Lower leg skin (tissue), 4 donors: ENCODE measurements around the gene ABCA1. TPM values are rescaled to one million over a fixed set of nuclear protein-coding genes. Genes with fewer than 3 reads are reported as not detected.

Experiments used
- DNase-seq, 2 donors: peaks; one replicate each; pipeline ENCODE4 v3.0.0-alpha.2; 2019; ENCODE audit warnings: low spot score in 2 of 2
- H3K4me3 ChIP-seq: fragments of 200-600 bp; sonication (generic); 2 replicates; pipeline ENCODE4 v1.5.1; 2017; ENCODE audit warnings: mild to moderate bottlenecking, low read depth; ENCODE audit not compliant: poor library complexity, severe bottlenecking
- POLR2A ChIP-seq, 2 donors: fragments of 450-650 bp; IDR thresholded peaks; one replicate each; pipeline ENCODE4 v1.6.1; 2016 to 2017; ENCODE audit warnings: antibody characterized with exemption in 2 of 2, mild to moderate bottlenecking in 1 of 2, moderate library complexity in 1 of 2
- WGBS, 2 donors: methylation state at CpG; one replicate each; pipeline ENCODE4 v1.1.5; 2018; 5-methylcytosine and 5-hydroxymethylcytosine counted together
- intact Hi-C: fragments of 100-400 bp; cut with DNase I; formaldehyde crosslinking; loops from one replicate; pipeline ENCODE4 v1.15.0; 2023; ENCODE audit warnings: low total_unique reads
- total RNA-seq, 4 donors: library from RNA; depleted of rRNA; stranded (reverse); fragments of >200 nt; gene quantifications; one replicate each; pipeline ENCODE4 v1.1.0, GENCODE V29; 2016
- TF ChIP-seq, protein P1 (sequence below), 3 donors: fragments of 450-650 bp; IDR thresholded peaks; one replicate each; pipeline ENCODE4 v1.5.1; 2016; ENCODE audit warnings: antibody characterized with exemption in 3 of 3, mild to moderate bottlenecking in 3 of 3, moderate library complexity in 2 of 3

Gene ABCA1
- total RNA-seq, 4 donors from 2014 or later: 35.6 to 60.7 (median 39.8) TPM

DNA sequence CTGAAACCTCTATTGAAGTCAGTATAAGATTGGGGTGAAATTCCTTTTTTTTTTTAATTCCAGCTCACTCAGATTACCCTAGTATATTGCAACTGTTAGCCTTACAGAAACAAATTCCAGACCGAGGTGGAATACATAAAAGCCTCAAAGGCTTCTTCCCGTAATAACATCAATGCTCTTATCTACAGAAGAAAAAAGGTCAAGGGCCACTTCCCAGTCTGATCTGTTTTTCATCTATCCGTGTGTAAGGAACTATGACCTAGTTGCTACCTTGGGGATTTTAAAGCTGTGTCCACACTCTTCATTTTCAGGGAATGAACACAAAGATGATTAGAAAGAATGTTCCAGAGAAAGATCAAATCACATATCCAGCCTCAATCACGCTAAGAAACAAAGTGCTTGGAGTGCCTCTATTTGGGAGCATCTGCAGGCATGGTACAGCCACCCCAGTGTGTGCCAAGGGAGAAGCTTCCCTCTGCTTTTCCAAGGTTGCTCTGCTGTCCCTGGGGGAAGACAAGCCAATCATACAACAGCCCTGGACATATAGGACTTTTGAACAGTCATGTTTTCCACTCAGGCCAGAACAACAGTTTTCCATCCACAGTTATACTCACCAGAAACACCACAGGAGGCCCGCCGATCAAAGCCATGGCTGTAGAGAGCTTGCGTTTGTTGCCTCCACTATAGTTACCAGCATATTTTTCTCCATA is 140.5 kb downstream of the ABCA1 start:
- no peak overlapping the region for H3K4me3 ChIP-seq
- TF ChIP-seq POLR2A (IDR thresholded peaks at IDR 0.05): no peak
- TF ChIP-seq, protein P1, sequence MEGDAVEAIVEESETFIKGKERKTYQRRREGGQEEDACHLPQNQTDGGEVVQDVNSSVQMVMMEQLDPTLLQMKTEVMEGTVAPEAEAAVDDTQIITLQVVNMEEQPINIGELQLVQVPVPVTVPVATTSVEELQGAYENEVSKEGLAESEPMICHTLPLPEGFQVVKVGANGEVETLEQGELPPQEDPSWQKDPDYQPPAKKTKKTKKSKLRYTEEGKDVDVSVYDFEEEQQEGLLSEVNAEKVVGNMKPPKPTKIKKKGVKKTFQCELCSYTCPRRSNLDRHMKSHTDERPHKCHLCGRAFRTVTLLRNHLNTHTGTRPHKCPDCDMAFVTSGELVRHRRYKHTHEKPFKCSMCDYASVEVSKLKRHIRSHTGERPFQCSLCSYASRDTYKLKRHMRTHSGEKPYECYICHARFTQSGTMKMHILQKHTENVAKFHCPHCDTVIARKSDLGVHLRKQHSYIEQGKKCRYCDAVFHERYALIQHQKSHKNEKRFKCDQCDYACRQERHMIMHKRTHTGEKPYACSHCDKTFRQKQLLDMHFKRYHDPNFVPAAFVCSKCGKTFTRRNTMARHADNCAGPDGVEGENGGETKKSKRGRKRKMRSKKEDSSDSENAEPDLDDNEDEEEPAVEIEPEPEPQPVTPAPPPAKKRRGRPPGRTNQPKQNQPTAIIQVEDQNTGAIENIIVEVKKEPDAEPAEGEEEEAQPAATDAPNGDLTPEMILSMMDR (IDR thresholded peaks at IDR 0.05): no peak
- WGBS, 2 donors: 75 to 77% methylated on average over 7 of the region's 7 CpGs
- no peak for DNase-seq
- intact Hi-C loops: no loop called here

GRCh38 chr9:104786293-104786692 is 141.7 kb downstream of the ABCA1 start:
- TF ChIP-seq, protein P1 (IDR thresholded peaks at IDR 0.05): no peak
- TF ChIP-seq POLR2A (IDR thresholded peaks at IDR 0.05): no peak
- intact Hi-C loops: no loop called here
- 95 to 100% methylated on average over 1 of the region's 1 CpG for WGBS, 2 donors
- H3K4me3 ChIP-seq: no peak overlapping the region
- DNase-seq: no peak

- H3K4me3 ChIP-seq: no peak overlapping the region
- TF ChIP-seq, protein P1 (IDR thresholded peaks at IDR 0.05): no peak
- no peak for TF ChIP-seq POLR2A (IDR thresholded peaks at IDR 0.05)
- intact Hi-C loops: no loop called here
- no peak for DNase-seq
- 75 to 79% methylated on average over 2 of the region's 2 CpGs for WGBS, 2 donors
Measured at GRCh38 chr9:104784098-104784497, 143.9 kb downstream of the ABCA1 start.

DNA sequence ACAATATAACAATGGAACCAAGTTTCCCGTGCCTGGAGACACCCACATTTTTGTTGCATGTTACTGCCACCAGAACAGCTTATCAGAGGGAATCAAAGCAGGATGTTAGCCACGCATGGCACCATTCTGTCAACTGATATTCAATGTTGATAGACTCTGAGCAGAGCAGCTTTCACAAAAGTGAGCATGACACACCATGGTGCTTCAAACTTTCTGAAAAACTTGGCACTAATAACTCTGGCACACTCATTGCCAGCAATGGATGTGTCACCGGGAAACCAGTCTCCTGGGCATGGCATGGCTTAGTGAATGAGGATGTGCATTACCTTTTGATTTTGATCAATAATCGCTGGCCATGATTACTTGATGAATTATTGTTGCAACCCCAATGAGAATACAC is 144.4 kb downstream of the ABCA1 start:
- H3K4me3 ChIP-seq: no peak overlapping the region
- WGBS, 2 donors: 73 to 81% methylated on average over 4 of the region's 4 CpGs
- TF ChIP-seq POLR2A (IDR thresholded peaks at IDR 0.05): no peak
- TF ChIP-seq, protein P1 (IDR thresholded peaks at IDR 0.05): no peak
- DNase-seq: no peak
- intact Hi-C loops: no loop called here

- 85 to 89% methylated on average over 1 of the region's 1 CpG for WGBS, 2 donors
- DNase-seq: no peak
- H3K4me3 ChIP-seq: no peak overlapping the region
- intact Hi-C loops: no loop called here
- TF ChIP-seq, protein P1 (IDR thresholded peaks at IDR 0.05): no peak
- TF ChIP-seq POLR2A (IDR thresholded peaks at IDR 0.05): no peak
Measured at GRCh38 chr9:104780796-104781395, 147.1 kb downstream of the ABCA1 start.
